C4-2B (cell line): ENCODE results near the gene LBP.

Experiments used
- ZFX ChIP-seq: fragments of 450-650 bp; IDR thresholded peaks from 2 replicates; pipeline ENCODE4 v1.6.1; 2017
- TF ChIP-seq, protein P1 (sequence below): fragments of 450-650 bp; conservative IDR thresholded peaks from 2 replicates; pipeline ENCODE4 v1.5.1; 2017; ENCODE audit warnings: mild to moderate bottlenecking

DNA sequence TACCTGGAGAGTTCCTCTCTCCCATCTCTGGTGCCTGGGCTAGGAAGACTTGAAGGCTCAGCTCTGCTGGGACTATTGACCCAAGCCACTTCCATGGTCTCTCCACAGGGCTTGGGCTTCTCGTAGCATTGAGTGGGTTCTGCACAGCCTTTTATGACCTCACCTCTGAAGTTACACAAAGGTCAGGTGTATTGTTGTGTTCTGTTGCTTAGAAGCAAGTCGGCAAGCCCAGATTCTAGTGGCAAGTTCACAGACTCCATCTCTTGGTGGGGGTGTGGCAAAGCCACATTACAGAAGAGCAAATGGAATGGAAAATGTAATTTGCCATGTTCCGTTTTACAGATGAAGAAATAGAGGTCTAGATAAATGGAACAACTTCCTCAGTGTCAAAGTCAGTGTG, 28.9 kb upstream of the LBP start:
- TF ChIP-seq, protein P1, sequence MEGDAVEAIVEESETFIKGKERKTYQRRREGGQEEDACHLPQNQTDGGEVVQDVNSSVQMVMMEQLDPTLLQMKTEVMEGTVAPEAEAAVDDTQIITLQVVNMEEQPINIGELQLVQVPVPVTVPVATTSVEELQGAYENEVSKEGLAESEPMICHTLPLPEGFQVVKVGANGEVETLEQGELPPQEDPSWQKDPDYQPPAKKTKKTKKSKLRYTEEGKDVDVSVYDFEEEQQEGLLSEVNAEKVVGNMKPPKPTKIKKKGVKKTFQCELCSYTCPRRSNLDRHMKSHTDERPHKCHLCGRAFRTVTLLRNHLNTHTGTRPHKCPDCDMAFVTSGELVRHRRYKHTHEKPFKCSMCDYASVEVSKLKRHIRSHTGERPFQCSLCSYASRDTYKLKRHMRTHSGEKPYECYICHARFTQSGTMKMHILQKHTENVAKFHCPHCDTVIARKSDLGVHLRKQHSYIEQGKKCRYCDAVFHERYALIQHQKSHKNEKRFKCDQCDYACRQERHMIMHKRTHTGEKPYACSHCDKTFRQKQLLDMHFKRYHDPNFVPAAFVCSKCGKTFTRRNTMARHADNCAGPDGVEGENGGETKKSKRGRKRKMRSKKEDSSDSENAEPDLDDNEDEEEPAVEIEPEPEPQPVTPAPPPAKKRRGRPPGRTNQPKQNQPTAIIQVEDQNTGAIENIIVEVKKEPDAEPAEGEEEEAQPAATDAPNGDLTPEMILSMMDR: no peak
- TF ChIP-seq ZFX: no peak
